GM23338 (cell line): ENCODE measurements around the gene ZBTB45. TPM values are rescaled to one million over a fixed set of nuclear protein-coding genes. Genes with fewer than 3 reads are reported as not detected.

Experiments used
- ATAC-seq: fragments of 200-7000 bp; cut with Tn5 transposase; 3 replicates; pipeline ENCODE4 v1.9.1; 2020
- DNase-seq: peaks from one replicate; pipeline ENCODE4 v3.0.0-alpha.2; 2015; ENCODE audit warnings: low spot score
- H2AFZ ChIP-seq: fragments of 200-600 bp; sonication (generic); 2 replicates; pipeline ENCODE4 v1.8.0; 2016; ENCODE audit warnings: antibody characterized with exemption, mild to moderate bottlenecking, moderate library complexity
- H3F3A ChIP-seq: fragments of 200-600 bp; sonication (generic); replicated peaks from 2 replicates; pipeline ENCODE4 v1.8.0; 2017; ENCODE audit warnings: antibody characterized with exemption, mixed run types, low read depth
- H3K27ac ChIP-seq: fragments of 200-600 bp; sonication (generic); 2 replicates; pipeline ENCODE4 v1.6.1; 2016; ENCODE audit warnings: low read depth
- H3K27me3 ChIP-seq: fragments of 200-600 bp; sonication (generic); 2 replicates; pipeline ENCODE4 v1.8.0; 2016; ENCODE audit warnings: mild to moderate bottlenecking, mixed run types, moderate library complexity; ENCODE audit not compliant: insufficient read depth
- H3K36me3 ChIP-seq: fragments of 200-600 bp; sonication (generic); 2 replicates; pipeline ENCODE4 v1.8.0; 2016; ENCODE audit warnings: mild to moderate bottlenecking; ENCODE audit not compliant: insufficient read depth
- H3K4me1 ChIP-seq: fragments of 200-600 bp; sonication (generic); 2 replicates; pipeline ENCODE4 v1.8.0; 2016; ENCODE audit warnings: mild to moderate bottlenecking, moderate library complexity; ENCODE audit not compliant: insufficient read depth
- H3K4me2 ChIP-seq: fragments of 200-600 bp; sonication (generic); 2 replicates; pipeline ENCODE4 v1.7.1; 2017; ENCODE audit warnings: mixed run types
- H3K4me3 ChIP-seq: fragments of 200-600 bp; sonication (generic); 2 replicates; pipeline ENCODE4 v1.6.1; 2016; ENCODE audit warnings: mixed run types
- H3K79me2 ChIP-seq: fragments of 200-600 bp; sonication (generic); replicated peaks from 2 replicates; pipeline ENCODE4 v1.8.0; 2017; ENCODE audit warnings: mild to moderate bottlenecking; ENCODE audit not compliant: insufficient read depth
- H3K9me2 ChIP-seq: fragments of 200-600 bp; sonication (generic); 2 replicates; pipeline ENCODE4 v1.8.0; 2017; ENCODE audit not compliant: insufficient read depth
- H4K20me1 ChIP-seq: fragments of 200-600 bp; sonication (generic); replicated peaks from 2 replicates; pipeline ENCODE4 v1.8.0; 2017; ENCODE audit warnings: mild to moderate bottlenecking; ENCODE audit not compliant: insufficient read depth
- H3K27ac Mint-ChIP-seq: 2 replicates; pipeline ENCODE4 v1.8.0; 2020; ENCODE audit warnings: inconsistent platforms, mild to moderate bottlenecking, moderate library complexity, mixed read lengths
- H3K27me3 Mint-ChIP-seq: 3 replicates; pipeline ENCODE4 v1.8.0; 2022; ENCODE audit warnings: low read depth, mild to moderate bottlenecking, moderate library complexity, mixed read lengths, inconsistent platforms; ENCODE audit not compliant: insufficient read depth, poor library complexity
- H3K36me3 Mint-ChIP-seq: 3 replicates; pipeline ENCODE4 v1.8.0; 2021; ENCODE audit warnings: low read depth, mild to moderate bottlenecking, inconsistent platforms, moderate library complexity, mixed read lengths
- H3K4me1 Mint-ChIP-seq: 3 replicates; pipeline ENCODE4 v1.8.0; 2020; ENCODE audit warnings: mild to moderate bottlenecking, inconsistent platforms, mixed read lengths
- H3K4me3 Mint-ChIP-seq: 3 replicates; pipeline ENCODE4 v1.8.0; 2021; ENCODE audit warnings: moderate library complexity, mild to moderate bottlenecking, inconsistent platforms, mixed read lengths
- H3K9me3 Mint-ChIP-seq: 3 replicates; pipeline ENCODE4 v1.8.0; 2020; ENCODE audit warnings: moderate library complexity, mild to moderate bottlenecking, inconsistent platforms, mixed read lengths
- CTCF ChIP-seq, 2 experiments: fragments of 200-600 bp in 1 of 2; sonication (generic) in 1 of 2; conservative IDR thresholded peaks; 2 replicates each; pipeline versions ENCODE4 v1.5.1 to v1.6.1; 2016 to 2017; ENCODE audit warnings: antibody characterized with exemption in 2 of 2, low read depth in 2 of 2, mild to moderate bottlenecking in 2 of 2, moderate library complexity in 1 of 2
- ETS1 ChIP-seq: IDR thresholded peaks from 2 replicates; pipeline ENCODE4 v1.6.1; 2016; ENCODE audit warnings: antibody characterized with exemption
- EZH2phosphoT487 ChIP-seq: fragments of 200-600 bp; sonication (generic); IDR thresholded peaks from one replicate; pipeline ENCODE4 v1.8.1; 2018; ENCODE audit warnings: antibody characterized with exemption; ENCODE audit not compliant: unreplicated experiment
- JUNB ChIP-seq: IDR thresholded peaks from one replicate; pipeline ENCODE4 v1.6.1; 2016; ENCODE audit warnings: antibody characterized with exemption; ENCODE audit not compliant: unreplicated experiment
- NANOG ChIP-seq: IDR thresholded peaks from 2 replicates; pipeline ENCODE4 v1.6.1; 2016; ENCODE audit warnings: antibody characterized with exemption, borderline replicate concordance
- STAT1 ChIP-seq: IDR thresholded peaks from one replicate; pipeline ENCODE4 v1.6.1; 2016; ENCODE audit warnings: antibody characterized with exemption; ENCODE audit not compliant: unreplicated experiment
- ZNF114 ChIP-seq: fragments of 250-450 bp; sonication (Bioruptor Pico); IDR thresholded peaks from 2 replicates; pipeline ENCODE4 v1.5.0; 2020; ENCODE audit warnings: mild to moderate bottlenecking, moderate library complexity
- ZNF331 ChIP-seq: fragments of 250-450 bp; sonication (Bioruptor Pico); IDR thresholded peaks from 2 replicates; pipeline ENCODE4 v1.5.0; 2020; ENCODE audit warnings: low read depth, mild to moderate bottlenecking, moderate library complexity
- ZNF462 ChIP-seq: fragments of 250-450 bp; sonication (Bioruptor Pico); IDR thresholded peaks from 2 replicates; pipeline ENCODE4 v1.5.0; 2020; ENCODE audit warnings: mild to moderate bottlenecking, moderate library complexity
- polyA plus RNA-seq: library from polyadenylated mRNA; unstranded; fragments of >200 nt; fragmentation: Nextera tagmentation; extraction: Ambion mirVana; gene quantifications from 2 replicates; pipeline ENCODE4 v1.2.1, GENCODE V29; 2016
- total RNA-seq: library from RNA; depleted of rRNA; stranded (reverse); fragments of >200 nt; shearing (Covaris generic); gene quantifications from 2 replicates; pipeline ENCODE4 v1.2.3, GENCODE V29; 2014

Gene ZBTB45
- total and polyA plus RNA-seq, 2 experiments from 2014 or later = 9.5 to 10.4 TPM

GRCh38 chr19:58521651-58522050 lies 2.0 kb upstream of the ZBTB45 start:
- Mint-ChIP-seq H3K4me3 (peak overlapping the region; percentile 51), H3K27me3 (peaks cover 32% of the 10 kb centered on the region), H3K4me1 (peaks cover 40% of the 10 kb centered on the region), H3K9me3 (no peaks in the 10 kb centered on the region; the same call in 2 of the 3 replicates), H3K27ac (peak overlapping the region; percentile 70), H3K36me3 (peaks cover 6% of the 10 kb centered on the region)
- Histone ChIP-seq H3K4me1 (peaks cover 25% of the 10 kb centered on the region), H3K79me2 (0 out of 2 replicates have a peak, but pooled peaks cover 8% of the 10 kb centered on the region), H3K27ac (peak overlapping the region; percentile 80), H3K9me2 (no peaks in the 10 kb centered on the region), H4K20me1 (no peaks in the 10 kb centered on the region), H3K4me2 (peak overlapping the region; percentile 42; the same call in 1 of the 2 replicates), H2AFZ (no peak overlapping the region), H3F3A (peaks cover 28% of the 10 kb centered on the region), H3K4me3 (no peak overlapping the region), H3K27me3 (no peaks in the 10 kb centered on the region), H3K36me3 (no peaks in the 10 kb centered on the region)
- DNase-seq (no peak), ATAC-seq (no peak)
- TF ChIP-seq STAT1 = no peak
- TF ChIP-seq ZNF462 (CRISPR knock-in tag) = no peak
- no peak for TF ChIP-seq NANOG
- no peak for TF ChIP-seq JUNB
- TF ChIP-seq ZNF331 (CRISPR knock-in tag) = no peak
- TF ChIP-seq CTCF (conservative IDR thresholded peaks at IDR 0.05; ENCODE audit: low read depth in 2 of 2) = no peak
- TF ChIP-seq EZH2phosphoT487 = no peak
- TF ChIP-seq ETS1 = no peak
- TF ChIP-seq ZNF114 (CRISPR knock-in tag) = no peak
